HG02642 (cell line): ENCODE measurements around the gene RAD18.

Experiments used
- ATAC-seq: cut with Tn5 transposase; IDR thresholded peaks from one replicate; pipeline ENCODE4 v1.9.1; 2021; ENCODE audit warnings: mild to moderate bottlenecking; ENCODE audit not compliant: unreplicated experiment, poor library complexity

RAD18 gene

DNA sequence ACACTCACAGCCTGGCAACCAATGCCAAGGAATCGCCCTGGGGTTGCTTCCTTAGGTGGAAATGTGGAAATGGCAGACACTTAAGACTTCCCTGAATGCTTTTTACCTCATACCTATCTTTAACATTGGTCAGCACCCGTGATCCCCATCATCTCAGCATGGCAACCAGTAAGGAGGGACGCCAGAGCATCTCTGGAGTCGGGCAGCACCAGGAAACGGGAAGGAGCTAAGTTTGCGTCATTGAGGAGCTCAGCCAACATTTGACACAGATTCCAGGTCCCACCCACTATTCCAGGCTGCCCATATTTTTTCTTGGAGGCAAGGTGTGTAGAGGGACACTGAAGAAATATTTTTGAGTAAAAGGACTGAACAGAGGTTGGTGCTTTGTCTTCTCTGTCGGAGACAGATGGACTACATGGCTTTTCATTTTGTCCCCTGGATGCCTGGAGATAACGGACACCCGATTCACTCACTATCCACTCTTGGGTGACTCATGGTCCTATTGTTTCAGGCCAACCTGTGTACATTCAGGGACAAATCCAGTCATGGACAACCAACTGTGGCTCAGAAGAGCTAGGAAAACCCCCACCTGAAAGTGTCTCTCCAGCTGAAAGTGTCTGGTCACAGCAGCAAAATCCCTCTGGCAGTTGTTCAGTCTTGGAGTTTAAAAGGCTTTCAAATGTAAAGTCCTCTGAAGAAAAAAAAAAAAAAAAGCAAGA, 123.5 kb downstream of the RAD18 start:
- no peak for ATAC-seq

DNA sequence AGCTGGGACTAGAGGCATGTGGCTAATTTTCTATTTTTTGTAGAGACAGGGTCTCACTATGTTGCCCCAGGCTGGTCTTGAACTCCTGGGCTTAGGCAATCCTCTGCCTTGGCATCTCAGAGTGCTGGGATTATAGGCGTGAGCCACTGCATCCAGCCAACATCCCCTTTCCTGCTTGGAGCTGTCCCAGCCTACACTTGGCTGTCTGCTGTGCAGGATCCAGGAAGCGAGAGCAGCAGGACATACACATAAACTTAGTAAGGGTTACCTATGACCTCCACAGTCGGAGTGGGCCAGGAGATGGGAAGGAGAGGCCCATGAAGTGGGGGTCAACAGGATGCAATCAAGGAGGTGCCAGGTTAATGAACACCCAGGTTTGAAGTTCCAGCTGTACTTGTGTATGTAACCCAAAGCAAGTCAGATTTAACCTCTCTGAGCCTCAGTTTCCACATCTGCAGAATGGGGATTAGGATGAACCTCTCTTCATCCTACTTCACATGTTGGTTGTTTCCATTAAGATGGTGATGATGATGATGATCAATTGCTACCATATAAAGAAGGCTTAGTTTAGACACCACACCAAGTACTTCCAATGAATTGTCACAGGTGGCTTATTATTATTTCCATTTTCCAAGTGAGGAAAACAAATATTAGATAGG, 124.4 kb downstream of the RAD18 start:
- no peak for ATAC-seq

DNA sequence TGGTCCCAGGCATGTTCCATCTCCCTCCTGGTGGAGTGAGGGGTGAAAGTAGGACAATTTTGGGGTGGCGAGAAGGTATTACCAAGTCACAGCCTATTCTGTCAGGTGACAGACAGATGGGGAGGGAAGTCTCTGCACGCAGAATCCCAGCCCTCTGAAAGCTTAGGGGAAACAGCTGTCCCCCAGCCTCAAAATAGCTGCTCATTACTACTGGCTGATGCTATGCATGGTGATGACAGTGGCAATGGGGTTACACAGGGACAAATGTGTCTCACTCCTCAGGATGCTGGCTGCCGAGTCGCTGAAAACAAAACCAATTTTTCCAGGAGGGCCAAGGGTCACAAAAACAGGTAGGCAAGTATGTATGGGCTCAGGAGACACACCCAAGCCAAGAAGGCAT, 125.0 kb downstream of the RAD18 start:
- no peak for ATAC-seq

- no peak for ATAC-seq
Measured at GRCh38 chr3:8837162-8837561, 126.1 kb downstream of the RAD18 start.

DNA sequence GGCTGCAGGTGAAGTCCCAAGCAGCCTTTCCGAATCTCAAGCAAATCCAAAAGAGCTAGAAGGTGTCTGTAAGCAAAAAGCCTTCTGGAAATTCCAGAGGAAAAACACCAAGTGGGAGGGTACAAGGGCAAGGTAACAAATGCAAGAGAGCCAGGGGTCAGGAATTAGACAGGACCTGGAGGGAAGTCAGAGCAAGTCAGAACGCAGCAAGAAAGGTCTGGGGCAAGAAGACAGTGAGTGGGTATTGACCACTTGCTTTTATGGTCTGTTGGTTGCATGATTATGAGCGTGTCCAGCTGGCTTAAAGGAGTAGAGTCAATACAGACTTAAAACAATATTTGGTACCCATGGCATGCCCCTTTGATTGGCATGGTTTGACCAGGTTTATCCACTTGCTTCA, 127.2 kb downstream of the RAD18 start:
- ATAC-seq: no peak

DNA sequence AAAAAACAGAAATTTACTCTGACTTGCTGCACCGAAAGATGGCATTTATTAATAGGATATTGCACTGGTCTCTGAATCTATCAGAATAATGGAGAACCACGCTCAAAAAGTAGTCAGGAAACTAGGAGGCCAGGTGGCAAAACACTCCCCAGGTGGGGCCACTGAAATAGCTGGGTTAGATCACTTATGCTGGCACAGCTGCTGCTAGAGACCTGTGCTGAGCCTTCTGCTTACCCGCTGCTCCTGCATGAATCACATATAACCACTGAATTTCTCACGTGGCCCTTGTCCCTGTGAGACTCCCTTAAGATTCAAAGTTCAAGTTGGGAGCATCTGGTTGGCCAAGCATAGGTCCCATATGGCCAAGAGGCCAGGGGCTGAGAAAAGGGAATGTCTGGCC, 127.9 kb downstream of the RAD18 start:
- no peak for ATAC-seq

DNA sequence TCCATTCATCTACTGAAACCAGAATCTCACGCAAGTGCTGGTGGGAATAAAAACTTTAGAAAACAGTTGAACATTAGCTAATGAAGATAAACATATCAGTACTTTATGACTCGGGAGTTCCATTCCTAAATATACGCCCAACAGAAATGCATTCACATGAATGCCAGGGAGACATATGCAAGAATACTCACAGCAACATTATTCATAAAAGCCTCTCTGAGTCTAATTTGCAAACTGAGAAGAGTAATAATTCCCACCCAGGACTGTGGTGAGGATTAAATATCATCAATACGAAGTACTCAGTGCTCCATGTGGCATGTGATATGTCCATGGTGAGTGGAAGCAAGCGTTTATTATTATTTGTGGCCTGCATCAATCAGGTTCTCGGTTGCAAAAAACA, 128.3 kb downstream of the RAD18 start:
- no peak for ATAC-seq

DNA sequence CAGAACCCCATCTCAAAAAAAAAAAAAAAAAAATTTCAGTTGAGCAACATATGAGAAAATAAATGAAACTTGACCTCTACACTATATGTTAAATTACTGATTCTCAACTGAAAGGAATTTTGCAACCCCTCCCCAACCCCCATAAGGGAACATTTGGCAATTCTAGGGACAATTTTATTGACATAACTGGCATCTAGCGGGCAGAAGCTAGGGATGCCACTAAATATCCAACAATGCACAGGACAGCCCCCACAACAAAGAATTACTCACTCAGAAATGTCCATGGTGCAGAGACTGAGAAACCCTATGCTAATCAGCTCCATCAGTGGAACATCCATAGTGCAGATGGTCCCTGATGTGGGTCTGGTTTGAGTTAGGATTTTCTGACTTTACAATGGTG, 135.6 kb downstream of the RAD18 start:
- no peak for ATAC-seq
